LNCAP (cell line): ENCODE measurements around the gene NID2.

Experiments used
- CTCF ChIP-seq: fragments of 450-650 bp; IDR thresholded peaks from 2 replicates; pipeline ENCODE4 v1.5.1; 2017; ENCODE audit warnings: mild to moderate bottlenecking

NID2 gene

GRCh38 chr14:51990488-51990887, 78.4 kb downstream of the NID2 start:
- TF ChIP-seq CTCF: no peak

GRCh38 chr14:51989293-51990234, 79.3 kb downstream of the NID2 start, which contains the start of gene RTRAF:
RTRAF (plus strand) TSS chr14:51989546; CDS start chr14:51989640, 94 bp downstream.
- no peak for TF ChIP-seq CTCF

- TF ChIP-seq CTCF: no peak
Measured at GRCh38 chr14:51988221-51988620, 80.6 kb downstream of the NID2 start.

GRCh38 chr14:51981218-51981854, 87.5 kb downstream of the NID2 start:
- no peak for TF ChIP-seq CTCF

- peak; percentile 89 for TF ChIP-seq CTCF
Measured at GRCh38 chr14:51979088-51979709, 89.7 kb downstream of the NID2 start.

GRCh38 chr14:51978681-51979085, 90.2 kb downstream of the NID2 start:
- no peak for TF ChIP-seq CTCF

GRCh38 chr14:51977075-51977474, 91.8 kb downstream of the NID2 start:
- no peak for TF ChIP-seq CTCF
